Gastrocnemius medialis (tissue), 4 donors: ENCODE data around the gene OR10D3. TPM values are rescaled to one million over a fixed set of nuclear protein-coding genes. Genes with fewer than 3 reads are reported as not detected.

Source experiments
- ATAC-seq, 2 donors: fragments of 150-250 bp; one replicate each; pipeline ENCODE4 v1.9.1; 2016
- DNase-seq, 2 donors: peaks; one replicate each; pipeline ENCODE4 v3.0.0-alpha.2; 2019
- H3K27ac ChIP-seq, 4 donors: fragments of 200-600 bp; sonication (generic); 1 replicate in 1 of 4; 2 replicates in 3 of 4; pipeline ENCODE4 v1.5.1; 2016 to 2018; ENCODE audit warnings: mild to moderate bottlenecking in 2 of 4, moderate library complexity in 1 of 4
- H3K27me3 ChIP-seq, 3 donors: fragments of 200-600 bp; sonication (generic) in 2 of 3; 1 replicate in 1 of 3; 2 replicates in 2 of 3; pipeline versions ENCODE4 v1.5.1 to v1.6.0; 2016 to 2019; ENCODE audit warnings: mild to moderate bottlenecking in 1 of 3, moderate library complexity in 1 of 3
- H3K36me3 ChIP-seq, 2 donors: fragments of 200-600 bp; sonication (generic) in 1 of 2; one replicate each; pipeline ENCODE4 v1.5.1; 2017 to 2018
- H3K4me1 ChIP-seq, 2 donors: fragments of 200-600 bp; sonication (generic) in 1 of 2; one replicate each; pipeline ENCODE4 v1.5.1; 2016 to 2017; ENCODE audit warnings: mild to moderate bottlenecking in 2 of 2
- H3K4me3 ChIP-seq, 4 donors: fragments of 200-600 bp; sonication (generic) in 3 of 4; 1 replicate in 1 of 4; 2 replicates in 3 of 4; pipeline ENCODE4 v1.5.1; 2016 to 2019; ENCODE audit warnings: mild to moderate bottlenecking in 2 of 4
- H3K9me3 ChIP-seq, 3 donors: fragments of 200-600 bp; sonication (generic) in 2 of 3; 1 replicate in 1 of 3; 2 replicates in 2 of 3; pipeline ENCODE4 v1.5.1; 2016 to 2019
- POLR2A ChIP-seq, 2 donors: fragments of 450-650 bp; IDR thresholded peaks; one replicate each; pipeline ENCODE4 v1.6.1; 2017; ENCODE audit warnings: antibody characterized with exemption in 2 of 2, mild to moderate bottlenecking in 2 of 2, moderate library complexity in 2 of 2
- in situ Hi-C, 4 donors: fragments of 200-750 bp; cut with MboI; loops; one replicate each; pipeline versions ENCODE4 v1.15.0 to v1.8.0; 2017; ENCODE audit warnings: low sequenced_read_pairs in 4 of 4
- intact Hi-C: fragments of 100-400 bp; cut with DNase I; formaldehyde crosslinking; loops from one replicate; pipeline ENCODE4 v1.15.1; 2023; ENCODE audit warnings: low total_unique reads
- total RNA-seq, 4 donors: library from RNA; depleted of rRNA; stranded (reverse); fragments of >200 nt; gene quantifications; one replicate each; pipeline versions ENCODE4 v1.1.0 to v1.2.3, GENCODE V29; 2016
- TF ChIP-seq, protein P1 (sequence below), 5 experiments: fragments of 450-650 bp in 3 of 5; fragments of 200-600 bp in 2 of 5; sonication (generic) in 2 of 5; IDR thresholded peaks in 4 of 5; conservative IDR thresholded peaks in 1 of 5; 1 replicate in 4 of 5; 2 replicates in 1 of 5; pipeline ENCODE4 v1.5.1; 2016 to 2019; ENCODE audit warnings: antibody characterized with exemption in 5 of 5, mild to moderate bottlenecking in 3 of 5, moderate library complexity in 3 of 5

The OR10D3 gene
- total RNA-seq, 4 donors from 2014 or later = not detected

DNA sequence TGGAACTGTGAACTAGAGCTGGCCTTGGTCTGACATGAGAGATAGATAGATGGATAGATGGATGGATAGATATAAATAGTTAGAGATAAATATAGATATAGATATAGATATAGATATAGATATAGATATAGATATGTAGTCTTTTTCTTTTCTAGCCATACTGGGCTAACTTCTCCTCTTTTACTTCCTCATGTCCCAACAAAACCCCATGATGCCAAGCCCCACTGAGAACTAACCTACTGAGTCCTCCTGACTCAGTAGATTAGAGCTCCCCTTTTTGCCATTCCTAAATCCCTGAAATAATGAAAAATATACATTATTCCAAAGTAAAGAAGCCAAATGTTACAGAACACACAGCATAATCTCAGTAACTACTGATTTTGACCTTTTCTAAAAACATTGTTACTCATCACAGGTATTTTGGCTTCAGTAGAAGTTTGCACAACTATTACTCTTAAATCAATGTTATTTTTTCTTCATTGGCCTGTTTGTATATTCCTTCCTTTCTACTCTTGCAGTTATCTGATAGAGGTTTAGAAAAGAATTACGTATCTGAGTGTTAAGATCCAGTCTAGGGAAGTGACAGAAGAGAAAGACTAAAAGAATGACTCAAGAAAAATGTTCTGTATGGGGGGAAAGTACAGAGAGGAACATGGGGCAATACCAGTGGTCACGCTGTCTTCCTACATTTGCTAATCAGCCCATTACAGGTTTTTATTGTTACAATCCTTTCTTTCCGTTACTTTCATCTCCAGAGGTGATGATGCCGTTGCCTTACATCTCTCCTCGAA lies 6.0 kb upstream of the OR10D3 start:
- intact Hi-C loops = no loop called here
- in situ Hi-C loops = no loop called here
- TF ChIP-seq, protein P1, sequence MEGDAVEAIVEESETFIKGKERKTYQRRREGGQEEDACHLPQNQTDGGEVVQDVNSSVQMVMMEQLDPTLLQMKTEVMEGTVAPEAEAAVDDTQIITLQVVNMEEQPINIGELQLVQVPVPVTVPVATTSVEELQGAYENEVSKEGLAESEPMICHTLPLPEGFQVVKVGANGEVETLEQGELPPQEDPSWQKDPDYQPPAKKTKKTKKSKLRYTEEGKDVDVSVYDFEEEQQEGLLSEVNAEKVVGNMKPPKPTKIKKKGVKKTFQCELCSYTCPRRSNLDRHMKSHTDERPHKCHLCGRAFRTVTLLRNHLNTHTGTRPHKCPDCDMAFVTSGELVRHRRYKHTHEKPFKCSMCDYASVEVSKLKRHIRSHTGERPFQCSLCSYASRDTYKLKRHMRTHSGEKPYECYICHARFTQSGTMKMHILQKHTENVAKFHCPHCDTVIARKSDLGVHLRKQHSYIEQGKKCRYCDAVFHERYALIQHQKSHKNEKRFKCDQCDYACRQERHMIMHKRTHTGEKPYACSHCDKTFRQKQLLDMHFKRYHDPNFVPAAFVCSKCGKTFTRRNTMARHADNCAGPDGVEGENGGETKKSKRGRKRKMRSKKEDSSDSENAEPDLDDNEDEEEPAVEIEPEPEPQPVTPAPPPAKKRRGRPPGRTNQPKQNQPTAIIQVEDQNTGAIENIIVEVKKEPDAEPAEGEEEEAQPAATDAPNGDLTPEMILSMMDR (IDR thresholded peaks at IDR 0.05 in 4 of 5, conservative IDR thresholded peaks at IDR 0.05 in 1 of 5) = no peak
- TF ChIP-seq POLR2A (IDR thresholded peaks at IDR 0.05) = no peak
- DNase-seq = no peak
- no peaks in the 10 kb centered on the region for H3K36me3 ChIP-seq
- H3K27me3 ChIP-seq = no peaks in the 10 kb centered on the region
- no peak overlapping the region for H3K27ac ChIP-seq
- H3K4me3 ChIP-seq = no peak overlapping the region
- no peaks in the 10 kb centered on the region for H3K9me3 ChIP-seq
- H3K4me1 ChIP-seq = no peaks in the 10 kb centered on the region
- ATAC-seq = no peak

DNA sequence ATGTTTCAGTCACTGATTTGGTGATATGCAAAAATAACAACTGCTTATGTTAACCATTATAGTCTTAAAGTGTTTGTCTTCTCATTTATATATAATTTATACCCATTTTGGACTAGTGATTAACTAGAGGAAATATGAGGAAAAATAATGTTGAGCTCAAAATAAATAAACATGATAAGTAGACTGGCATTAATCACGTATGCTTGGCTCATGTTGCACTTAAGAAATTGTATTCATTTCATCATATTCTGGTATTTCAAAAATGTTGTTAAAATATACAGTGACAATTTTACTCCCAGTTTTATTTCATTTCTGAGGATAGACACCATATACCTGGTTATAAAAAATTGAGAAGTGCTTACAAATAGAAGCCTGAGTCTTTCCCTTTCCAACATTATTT lies 3.8 kb upstream of the OR10D3 start:
- TF ChIP-seq POLR2A (IDR thresholded peaks at IDR 0.05) = no peak
- TF ChIP-seq, protein P1 (IDR thresholded peaks at IDR 0.05 in 4 of 5, conservative IDR thresholded peaks at IDR 0.05 in 1 of 5) = no peak
- intact Hi-C loops (no loop called here), in situ Hi-C loops (no loop called here)
- Histone ChIP-seq H3K4me3 (no peak overlapping the region), H3K9me3 (no peaks in the 10 kb centered on the region), H3K27me3 (no peaks in the 10 kb centered on the region), H3K27ac (no peak overlapping the region), H3K36me3 (no peaks in the 10 kb centered on the region), H3K4me1 (no peaks in the 10 kb centered on the region)
- no peak for DNase-seq
- ATAC-seq = no peak

DNA sequence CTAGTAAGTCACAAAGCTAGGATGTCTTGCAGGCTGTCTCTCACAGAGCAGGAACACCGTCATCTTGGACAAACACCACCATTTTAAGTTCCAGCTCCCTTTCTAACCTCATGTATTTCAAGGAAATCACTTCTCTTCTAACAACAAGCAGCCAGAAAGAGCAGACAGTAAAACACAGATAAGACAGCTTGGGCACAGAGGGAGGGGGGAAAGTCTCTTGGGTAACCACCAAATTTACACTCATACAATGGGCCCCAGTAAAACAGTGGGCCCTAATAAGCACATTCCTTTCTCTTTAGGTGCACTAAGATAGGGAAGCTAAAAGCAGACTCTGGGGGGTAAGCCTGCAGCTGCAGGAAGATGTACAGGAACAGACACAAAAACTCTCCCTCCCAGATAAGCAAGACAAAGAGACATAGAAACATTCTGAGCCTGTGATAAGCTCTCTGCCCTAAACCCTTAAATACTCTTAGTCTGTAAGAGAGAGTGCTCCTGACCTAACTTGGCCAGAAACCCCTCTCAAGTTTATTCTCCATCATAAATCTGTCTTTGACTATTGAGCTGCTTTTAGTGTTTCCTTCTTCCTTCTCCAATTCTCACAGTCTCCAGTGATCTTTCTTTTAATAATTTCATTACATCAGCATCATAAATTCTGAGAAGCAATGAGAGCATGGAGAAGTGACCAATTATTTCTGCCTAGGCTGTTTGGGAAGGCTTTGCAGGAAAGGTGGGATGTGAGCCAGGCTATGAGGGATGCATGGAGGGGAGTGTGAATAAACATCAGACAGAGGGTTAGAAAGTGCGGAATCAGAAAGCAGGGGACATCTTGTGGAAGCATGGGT lies 7.4 kb downstream of the OR10D3 start:
- Histone ChIP-seq H3K36me3 (no peaks in the 10 kb centered on the region), H3K4me1 (no peaks in the 10 kb centered on the region), H3K4me3 (no peak overlapping the region), H3K9me3 (no peaks in the 10 kb centered on the region), H3K27ac (no peak overlapping the region), H3K27me3 (no peaks in the 10 kb centered on the region)
- ATAC-seq = no peak
- intact Hi-C loops (loop anchor here (5.0 kb wide), 1 partner anchor 118 kb away; no protein-coding TSS in a partner anchor), in situ Hi-C loops (no loop called here)
- no peak for DNase-seq
- no peak for TF ChIP-seq POLR2A (IDR thresholded peaks at IDR 0.05)

DNA sequence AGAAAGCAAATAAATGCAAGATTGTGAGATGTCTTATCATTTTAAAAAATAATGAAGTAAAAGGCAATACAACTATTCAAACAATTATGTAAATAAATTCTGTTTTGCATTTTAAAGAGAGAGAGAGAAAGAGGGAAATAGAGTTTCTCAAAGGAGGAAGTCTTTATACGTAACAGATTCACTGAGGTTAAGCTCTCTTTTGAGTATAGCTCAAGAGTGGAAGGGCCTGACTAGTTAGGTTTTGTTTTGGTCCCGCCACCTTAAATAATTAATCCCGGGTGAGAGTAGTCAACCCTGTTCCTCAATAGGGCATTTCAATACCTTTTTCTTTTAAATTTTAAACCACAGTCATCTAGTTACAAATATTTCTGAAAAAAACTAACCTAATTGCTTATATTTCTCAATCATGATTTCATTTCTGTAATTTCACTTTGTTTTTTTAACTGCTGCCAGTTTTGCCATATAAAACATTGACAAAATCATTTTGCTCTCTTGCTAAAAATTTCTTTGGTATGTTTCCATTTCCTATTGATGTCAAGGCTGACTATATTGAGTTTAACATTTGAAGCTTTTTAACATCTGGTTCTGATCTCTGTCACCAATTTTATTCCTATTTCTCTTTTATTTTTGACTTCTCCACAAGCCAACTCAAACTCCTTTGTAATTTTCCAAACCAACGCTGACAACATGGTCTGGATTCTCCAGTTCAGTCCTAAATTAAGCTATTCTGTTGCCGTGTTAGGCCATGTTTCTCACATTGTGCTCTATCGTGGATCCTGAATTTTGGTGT lies 10.3 kb downstream of the OR10D3 start:
- DNase-seq (no peak), ATAC-seq (no peak)
- TF ChIP-seq, protein P1 (IDR thresholded peaks at IDR 0.05 in 4 of 5, conservative IDR thresholded peaks at IDR 0.05 in 1 of 5) = no peak
- TF ChIP-seq POLR2A (IDR thresholded peaks at IDR 0.05) = no peak
- H3K27me3 ChIP-seq = no peaks in the 10 kb centered on the region
- no peak overlapping the region for H3K4me3 ChIP-seq
- intact Hi-C loops = loop anchor here (5.0 kb wide), 1 partner anchor 121 kb away; no protein-coding TSS in a partner anchor
- no peaks in the 10 kb centered on the region for H3K4me1 ChIP-seq
- no peak overlapping the region for H3K27ac ChIP-seq
- no peaks in the 10 kb centered on the region for H3K36me3 ChIP-seq
- no peaks in the 10 kb centered on the region for H3K9me3 ChIP-seq
- in situ Hi-C loops = no loop called here
